GM23338 (cell line): ENCODE results near the gene NEUROD1.

Experiments used
- POLR2AphosphoS5 ChIP-seq: IDR thresholded peaks from 2 replicates; pipeline ENCODE4 v1.6.1; 2016; ENCODE audit warnings: antibody characterized with exemption, low read depth
- STAT1 ChIP-seq: IDR thresholded peaks from one replicate; pipeline ENCODE4 v1.6.1; 2016; ENCODE audit warnings: antibody characterized with exemption; ENCODE audit not compliant: unreplicated experiment
- TF ChIP-seq, protein P1 (sequence below), 2 experiments: fragments of 200-600 bp in 1 of 2; sonication (generic) in 1 of 2; conservative IDR thresholded peaks; 2 replicates each; pipeline versions ENCODE4 v1.5.1 to v1.6.1; 2016 to 2017; ENCODE audit warnings: antibody characterized with exemption in 2 of 2, low read depth in 2 of 2, mild to moderate bottlenecking in 2 of 2, moderate library complexity in 1 of 2
- TF ChIP-seq, protein P2 (sequence below): IDR thresholded peaks from one replicate; pipeline ENCODE4 v1.6.1; 2018; ENCODE audit warnings: antibody characterized with exemption; ENCODE audit not compliant: unreplicated experiment

DNA sequence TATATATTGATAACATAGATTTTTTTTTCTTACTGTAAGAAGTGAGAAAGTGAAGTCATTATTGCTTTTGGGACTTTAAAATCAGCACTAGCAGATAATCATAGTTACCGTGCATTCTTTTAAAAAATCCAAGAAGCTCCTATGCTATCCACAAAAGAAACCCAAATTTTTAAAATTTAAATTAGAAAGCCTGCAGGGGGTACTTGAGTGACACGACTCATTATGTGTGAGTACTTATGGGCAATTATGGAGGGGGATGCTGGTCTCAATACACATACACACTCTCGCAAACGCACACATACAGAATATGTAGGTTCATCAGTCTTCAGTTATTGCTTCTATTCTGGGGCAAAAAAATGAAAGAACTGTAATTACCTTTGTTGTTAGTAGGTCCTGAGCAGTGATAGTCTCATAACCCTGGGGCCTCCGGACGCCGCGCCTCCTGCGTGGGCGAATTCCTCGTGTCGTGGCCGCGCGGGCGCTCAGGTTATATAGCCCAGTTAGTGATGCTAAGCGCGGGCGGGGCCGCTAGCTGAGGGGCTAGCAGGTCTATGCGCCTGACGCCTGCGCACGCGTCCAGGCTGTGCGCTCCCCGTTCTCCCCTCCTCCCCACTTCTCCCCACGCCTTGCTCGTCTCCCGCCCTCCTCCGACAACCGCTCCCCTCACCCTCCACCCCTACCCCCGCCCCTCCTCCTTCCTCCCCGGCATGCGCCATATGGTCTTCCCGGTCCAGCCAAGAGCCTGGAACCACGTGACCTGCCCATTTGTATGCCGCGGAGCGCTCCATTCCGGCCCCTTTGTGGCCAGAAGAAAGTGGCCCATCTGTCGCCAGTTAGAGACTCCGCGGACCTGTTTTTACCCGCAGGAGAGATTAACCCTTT, at the start of gene NEUROD1:
- TF ChIP-seq, protein P1, sequence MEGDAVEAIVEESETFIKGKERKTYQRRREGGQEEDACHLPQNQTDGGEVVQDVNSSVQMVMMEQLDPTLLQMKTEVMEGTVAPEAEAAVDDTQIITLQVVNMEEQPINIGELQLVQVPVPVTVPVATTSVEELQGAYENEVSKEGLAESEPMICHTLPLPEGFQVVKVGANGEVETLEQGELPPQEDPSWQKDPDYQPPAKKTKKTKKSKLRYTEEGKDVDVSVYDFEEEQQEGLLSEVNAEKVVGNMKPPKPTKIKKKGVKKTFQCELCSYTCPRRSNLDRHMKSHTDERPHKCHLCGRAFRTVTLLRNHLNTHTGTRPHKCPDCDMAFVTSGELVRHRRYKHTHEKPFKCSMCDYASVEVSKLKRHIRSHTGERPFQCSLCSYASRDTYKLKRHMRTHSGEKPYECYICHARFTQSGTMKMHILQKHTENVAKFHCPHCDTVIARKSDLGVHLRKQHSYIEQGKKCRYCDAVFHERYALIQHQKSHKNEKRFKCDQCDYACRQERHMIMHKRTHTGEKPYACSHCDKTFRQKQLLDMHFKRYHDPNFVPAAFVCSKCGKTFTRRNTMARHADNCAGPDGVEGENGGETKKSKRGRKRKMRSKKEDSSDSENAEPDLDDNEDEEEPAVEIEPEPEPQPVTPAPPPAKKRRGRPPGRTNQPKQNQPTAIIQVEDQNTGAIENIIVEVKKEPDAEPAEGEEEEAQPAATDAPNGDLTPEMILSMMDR (conservative IDR thresholded peaks at IDR 0.05; ENCODE audit: low read depth in 2 of 2), result no peak
- TF ChIP-seq POLR2AphosphoS5 (no peak), STAT1 (no peak)
- TF ChIP-seq, protein P2, sequence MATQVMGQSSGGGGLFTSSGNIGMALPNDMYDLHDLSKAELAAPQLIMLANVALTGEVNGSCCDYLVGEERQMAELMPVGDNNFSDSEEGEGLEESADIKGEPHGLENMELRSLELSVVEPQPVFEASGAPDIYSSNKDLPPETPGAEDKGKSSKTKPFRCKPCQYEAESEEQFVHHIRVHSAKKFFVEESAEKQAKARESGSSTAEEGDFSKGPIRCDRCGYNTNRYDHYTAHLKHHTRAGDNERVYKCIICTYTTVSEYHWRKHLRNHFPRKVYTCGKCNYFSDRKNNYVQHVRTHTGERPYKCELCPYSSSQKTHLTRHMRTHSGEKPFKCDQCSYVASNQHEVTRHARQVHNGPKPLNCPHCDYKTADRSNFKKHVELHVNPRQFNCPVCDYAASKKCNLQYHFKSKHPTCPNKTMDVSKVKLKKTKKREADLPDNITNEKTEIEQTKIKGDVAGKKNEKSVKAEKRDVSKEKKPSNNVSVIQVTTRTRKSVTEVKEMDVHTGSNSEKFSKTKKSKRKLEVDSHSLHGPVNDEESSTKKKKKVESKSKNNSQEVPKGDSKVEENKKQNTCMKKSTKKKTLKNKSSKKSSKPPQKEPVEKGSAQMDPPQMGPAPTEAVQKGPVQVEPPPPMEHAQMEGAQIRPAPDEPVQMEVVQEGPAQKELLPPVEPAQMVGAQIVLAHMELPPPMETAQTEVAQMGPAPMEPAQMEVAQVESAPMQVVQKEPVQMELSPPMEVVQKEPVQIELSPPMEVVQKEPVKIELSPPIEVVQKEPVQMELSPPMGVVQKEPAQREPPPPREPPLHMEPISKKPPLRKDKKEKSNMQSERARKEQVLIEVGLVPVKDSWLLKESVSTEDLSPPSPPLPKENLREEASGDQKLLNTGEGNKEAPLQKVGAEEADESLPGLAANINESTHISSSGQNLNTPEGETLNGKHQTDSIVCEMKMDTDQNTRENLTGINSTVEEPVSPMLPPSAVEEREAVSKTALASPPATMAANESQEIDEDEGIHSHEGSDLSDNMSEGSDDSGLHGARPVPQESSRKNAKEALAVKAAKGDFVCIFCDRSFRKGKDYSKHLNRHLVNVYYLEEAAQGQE, result no peak
